ENCODE data around the gene NPC1. TPM values are rescaled to one million over a fixed set of nuclear protein-coding genes. Genes with fewer than 3 reads are reported as not detected.
"Not testable (repeated sequence)": the region's sequence is repeated elsewhere in the genome, so short reads cannot be mapped to it uniquely, and the experiment has no call there.

The NPC1 gene
- total RNA-seq, 2 experiments from 2014 or later: 34.6 to 35.0 TPM

DNA sequence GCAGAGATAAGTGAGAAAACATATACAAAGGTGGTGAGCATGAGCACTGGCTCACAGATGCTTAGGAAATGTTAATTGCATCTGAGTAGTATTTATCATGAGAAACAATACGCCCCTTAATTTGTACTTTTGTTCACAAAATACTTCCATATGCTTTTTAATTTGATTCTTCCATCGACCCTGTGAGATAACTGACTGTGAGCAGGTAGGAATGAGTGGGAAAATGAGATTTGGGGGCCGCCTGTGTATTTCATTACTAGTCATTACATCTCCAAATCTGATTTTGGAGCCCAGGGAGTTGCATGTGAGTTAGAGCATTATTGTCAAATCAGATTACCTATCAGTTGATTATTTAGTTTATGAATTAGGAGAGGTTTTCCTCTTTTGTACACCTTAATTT is 36.7 kb upstream of the NPC1 start:
- no peaks in the 10 kb centered on the region for H3K9me3 Mint-ChIP-seq (ENCODE audit: insufficient read depth)
- no peak for ATAC-seq
- POLR2A ChIA-PET: no interaction called here

DNA sequence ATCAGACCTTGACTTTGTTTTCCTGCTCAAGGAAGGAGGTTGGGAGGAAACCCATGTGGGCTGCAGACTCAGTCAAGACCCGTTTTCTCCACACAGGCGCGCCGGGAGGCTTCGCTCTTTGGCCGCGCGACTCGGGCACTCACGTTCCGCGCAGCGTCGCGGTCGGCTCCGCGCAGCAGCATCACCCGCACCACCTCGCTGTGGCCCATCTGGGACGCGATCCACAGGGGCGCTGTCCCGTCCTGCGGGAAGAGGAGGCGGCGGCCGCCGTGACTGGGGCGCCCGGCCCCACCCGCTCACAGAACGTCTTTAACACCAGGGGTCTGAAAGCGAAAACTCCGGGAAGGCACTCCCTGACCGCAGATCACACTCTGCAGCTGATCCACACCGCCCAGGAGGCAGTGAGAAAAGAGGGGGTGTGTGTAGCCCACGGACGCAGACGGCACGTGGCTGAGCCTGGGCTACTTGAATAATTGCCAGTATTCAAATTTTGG is 33.1 kb upstream of the NPC1 start:
- no peaks in the 10 kb centered on the region for H3K9me3 Mint-ChIP-seq (ENCODE audit: insufficient read depth)
- peak overlapping the region; percentile 38 for H3K4me3 Mint-ChIP-seq
- DNase-seq (no peak), ATAC-seq (peak; percentile 63)
- no peaks in the 10 kb centered on the region for H3K36me3 Mint-ChIP-seq (ENCODE audit: low read depth)
- POLR2A ChIA-PET: no interaction called here
- H3K27ac Mint-ChIP-seq: no peak overlapping the region
- CTCF ChIA-PET: interaction anchor here (3.8 kb wide), 1 partner anchor 84 kb away, joined by 22 read pairs; no protein-coding TSS in a partner anchor
- H3K4me1 Mint-ChIP-seq (ENCODE audit: low read depth): peaks cover 10% of the 10 kb centered on the region
- peaks cover 52% of the 10 kb centered on the region for H3K27me3 Mint-ChIP-seq (ENCODE audit: low read depth)

More for the DNA sequence above, 36.7 kb upstream of the NPC1 start:
- Mint-ChIP-seq H3K27ac (no peak overlapping the region), H3K4me3 (no peak overlapping the region), H3K36me3 (ENCODE audit: low read depth) (no peaks in the 10 kb centered on the region), H3K27me3 (ENCODE audit: low read depth) (peaks cover 44% of the 10 kb centered on the region), H3K4me1 (ENCODE audit: low read depth) (peaks cover 12% of the 10 kb centered on the region)
- no peak for DNase-seq
- CTCF ChIA-PET: interaction anchor here (1.2 to 3.8 kb wide), 5 partner anchors 10 to 188 kb away, joined by 4 to 23 read pairs (median 5); no protein-coding TSS in a partner anchor

DNA sequence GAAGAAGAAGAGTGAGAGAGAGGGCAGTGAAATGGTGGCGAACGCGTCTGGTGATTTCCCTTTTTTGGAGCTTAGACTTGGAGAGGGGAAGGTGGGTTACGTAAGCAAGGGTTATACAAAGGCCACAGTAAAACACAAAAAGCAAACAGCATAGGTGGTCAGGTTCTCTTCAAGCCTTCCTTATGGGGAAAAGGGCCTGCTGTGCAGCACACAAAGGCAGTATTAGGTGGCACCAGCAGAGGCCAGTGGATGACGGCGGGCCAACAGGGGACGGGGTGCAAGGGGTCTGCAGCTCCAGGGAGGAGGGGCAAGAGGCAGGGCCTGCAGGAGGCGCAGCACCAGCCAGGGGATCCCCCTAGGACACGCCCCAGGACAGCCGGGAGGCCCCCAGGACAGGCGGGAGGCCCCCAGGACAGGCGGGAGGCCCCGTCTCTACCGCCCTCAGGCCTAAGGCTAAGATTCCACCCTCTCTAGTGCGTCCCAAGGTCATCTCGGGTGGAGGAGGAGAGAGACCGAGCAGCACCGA is 32.6 kb upstream of the NPC1 start:
- CTCF ChIA-PET: interaction anchor here (1.0 to 1.1 kb wide), 2 partner anchors 27 to 120 kb away, joined by 3 to 5 read pairs; no protein-coding TSS in a partner anchor
- Mint-ChIP-seq H3K27me3 (ENCODE audit: low read depth) (peaks cover 51% of the 10 kb centered on the region), H3K9me3 (ENCODE audit: insufficient read depth) (no peaks in the 10 kb centered on the region), H3K4me3 (peak overlapping the region; percentile 38), H3K27ac (no peak overlapping the region), H3K4me1 (ENCODE audit: low read depth) (peaks cover 10% of the 10 kb centered on the region), H3K36me3 (ENCODE audit: low read depth) (no peaks in the 10 kb centered on the region)
- POLR2A ChIA-PET: interaction anchor here (0.9 kb wide), 1 partner anchor 12 kb away, joined by 3 read pairs; no protein-coding TSS in a partner anchor
- no peak for DNase-seq
- ATAC-seq: peak; percentile 18

- Mint-ChIP-seq H3K4me1 (ENCODE audit: low read depth) (peaks cover 10% of the 10 kb centered on the region), H3K27me3 (ENCODE audit: low read depth) (peaks cover 49% of the 10 kb centered on the region), H3K27ac (no peak overlapping the region), H3K9me3 (ENCODE audit: insufficient read depth) (no peaks in the 10 kb centered on the region), H3K4me3 (no peak overlapping the region), H3K36me3 (ENCODE audit: low read depth) (no peaks in the 10 kb centered on the region)
- DNase-seq (no peak), ATAC-seq (no peak)
- CTCF ChIA-PET: interaction anchor here (0.8 to 1.0 kb wide), 3 partner anchors 18 to 301 kb away, joined by 3 to 5 read pairs (median 4); no protein-coding TSS in a partner anchor
- POLR2A ChIA-PET: no interaction called here
These were observed 31.2 kb upstream of the NPC1 start for GRCh38 chr18:23617412-23618014.

DNA sequence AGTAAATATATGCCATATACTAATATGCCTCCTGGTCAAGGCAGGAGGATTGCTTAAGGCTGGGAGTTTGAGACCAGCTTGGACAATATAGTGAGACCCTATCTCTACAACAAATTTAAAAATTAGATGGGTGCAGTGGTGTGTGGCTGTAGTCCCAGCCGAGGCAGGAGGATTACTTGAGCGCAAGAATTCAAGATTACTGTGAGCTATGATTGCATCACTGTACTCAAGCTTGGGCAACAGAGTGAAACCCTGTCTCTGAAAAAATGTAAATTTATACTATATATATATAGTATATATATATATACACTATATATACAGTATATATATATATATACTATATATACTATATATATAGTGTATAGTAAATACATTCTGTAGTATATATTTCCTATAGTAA is 30.0 kb upstream of the NPC1 start:
- ChIA-PET POLR2A (no interaction called here), CTCF (interaction anchor here (1.1 kb wide), 1 partner anchor 86 kb away, joined by 3 read pairs; no protein-coding TSS in a partner anchor)
- Mint-ChIP-seq H3K4me1 (ENCODE audit: low read depth) (peaks cover 10% of the 10 kb centered on the region), H3K36me3 (ENCODE audit: low read depth) (no peaks in the 10 kb centered on the region), H3K4me3 (no peak overlapping the region), H3K27ac (no peak overlapping the region), H3K27me3 (ENCODE audit: low read depth) (peaks cover 42% of the 10 kb centered on the region), H3K9me3 (ENCODE audit: insufficient read depth) (no peaks in the 10 kb centered on the region)
- DNase-seq: no peak
- ATAC-seq: no peak

GRCh38 chr18:23614891-23615290 is 28.6 kb upstream of the NPC1 start:
- H3K36me3 Mint-ChIP-seq (ENCODE audit: low read depth): no peaks in the 10 kb centered on the region
- CTCF ChIA-PET: interaction anchor here (1.0 to 1.5 kb wide), 5 partner anchors 27 to 303 kb away, joined by 3 to 7 read pairs (median 3); no protein-coding TSS in a partner anchor
- DNase-seq (no peak), ATAC-seq (no peak)
- H3K9me3 Mint-ChIP-seq (ENCODE audit: insufficient read depth): no peaks in the 10 kb centered on the region
- no peak overlapping the region for H3K4me3 Mint-ChIP-seq
- H3K27ac Mint-ChIP-seq: no peak overlapping the region
- H3K27me3 Mint-ChIP-seq (ENCODE audit: low read depth): peaks cover 28% of the 10 kb centered on the region
- POLR2A ChIA-PET: no interaction called here
- peaks cover 8% of the 10 kb centered on the region for H3K4me1 Mint-ChIP-seq (ENCODE audit: low read depth)

DNA sequence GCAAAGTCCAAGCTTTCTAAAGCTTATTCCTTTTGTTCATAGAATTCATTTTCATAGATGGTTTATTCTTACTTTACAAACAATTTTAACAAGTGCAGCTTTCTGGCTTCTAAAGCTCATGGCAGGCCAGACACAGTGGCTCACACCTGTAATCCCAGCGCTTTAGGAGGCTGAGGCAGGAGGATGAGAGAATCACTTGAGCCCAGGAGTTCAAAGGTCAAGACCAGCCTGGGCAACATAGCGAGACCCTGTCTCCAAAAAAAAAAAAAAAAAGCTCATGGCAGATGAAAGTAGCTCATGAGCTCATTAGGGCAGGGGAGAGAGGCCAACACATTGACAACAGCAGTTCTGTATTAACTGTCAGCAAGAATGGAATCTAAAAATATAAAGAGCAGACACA is 28.1 kb upstream of the NPC1 start:
- DNase-seq: no peak
- Mint-ChIP-seq H3K36me3 (ENCODE audit: low read depth) (no peaks in the 10 kb centered on the region), H3K27ac (no peak overlapping the region), H3K4me3 (no peak overlapping the region), H3K9me3 (ENCODE audit: insufficient read depth) (no peaks in the 10 kb centered on the region), H3K4me1 (ENCODE audit: low read depth) (peaks cover 4% of the 10 kb centered on the region), H3K27me3 (ENCODE audit: low read depth) (peaks cover 24% of the 10 kb centered on the region)
- no peak for ATAC-seq
- POLR2A ChIA-PET: no interaction called here
- CTCF ChIA-PET: interaction anchor here (0.6 to 1.5 kb wide), 7 partner anchors 8 to 304 kb away, joined by 3 to 7 read pairs (median 3); no protein-coding TSS in a partner anchor

- H3K27me3 Mint-ChIP-seq (ENCODE audit: low read depth): peaks cover 17% of the 10 kb centered on the region
- not testable (repeated sequence) for H3K4me3 Mint-ChIP-seq; H3K4me1 Mint-ChIP-seq (ENCODE audit: low read depth); ATAC-seq; DNase-seq; H3K36me3 Mint-ChIP-seq (ENCODE audit: low read depth); H3K9me3 Mint-ChIP-seq (ENCODE audit: insufficient read depth); H3K27ac Mint-ChIP-seq
- CTCF ChIA-PET: interaction anchor here (0.8 to 1.5 kb wide), 4 partner anchors 9 to 97 kb away, joined by 3 to 4 read pairs (median 4); no protein-coding TSS in a partner anchor
- POLR2A ChIA-PET: interaction anchor here (0.7 kb wide), 1 partner anchor 731 kb away, joined by 3 read pairs; no protein-coding TSS in a partner anchor
These were observed 26.8 kb upstream of the NPC1 start for GRCh38 chr18:23613091-23613475.

DNA sequence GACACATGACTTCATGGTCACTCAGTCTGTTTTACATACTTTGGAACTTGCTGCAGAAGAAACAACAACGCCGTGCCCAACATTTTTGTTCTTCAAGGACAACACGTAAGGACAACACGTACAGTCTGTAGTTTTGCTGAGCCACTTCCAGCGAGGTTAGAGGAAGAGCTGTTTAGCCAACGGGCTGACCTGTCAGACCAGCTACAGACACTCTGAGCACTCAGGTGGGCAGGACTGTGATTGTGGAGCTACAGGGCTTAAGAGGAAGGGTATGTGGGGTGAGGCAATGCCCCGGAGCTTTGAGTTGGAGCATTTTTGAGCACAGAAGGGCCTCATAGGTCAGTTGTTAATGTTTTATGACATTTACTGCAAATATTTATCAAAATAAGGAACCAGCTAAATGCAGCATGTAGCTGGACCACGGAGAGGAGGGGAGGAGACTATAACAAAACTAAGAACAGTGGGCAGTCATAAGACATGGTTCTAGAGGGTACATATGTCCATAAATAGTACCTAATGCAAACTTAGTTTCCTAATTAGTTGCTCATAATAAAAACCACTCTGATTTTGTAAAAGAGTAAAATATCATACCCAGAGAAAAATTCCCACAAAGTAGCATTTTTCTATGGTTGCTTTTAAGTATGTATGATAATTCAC is 26.3 kb upstream of the NPC1 start:
- peaks cover 13% of the 10 kb centered on the region for H3K27me3 Mint-ChIP-seq (ENCODE audit: low read depth)
- H3K27ac Mint-ChIP-seq: no peak overlapping the region
- no peaks in the 10 kb centered on the region for H3K36me3 Mint-ChIP-seq (ENCODE audit: low read depth)
- no peak for ATAC-seq
- no peak for DNase-seq
- no peaks in the 10 kb centered on the region for H3K9me3 Mint-ChIP-seq (ENCODE audit: insufficient read depth)
- H3K4me3 Mint-ChIP-seq: no peak overlapping the region
- CTCF ChIA-PET: interaction anchor here (0.8 to 1.5 kb wide), 4 partner anchors 9 to 96 kb away, joined by 3 to 4 read pairs (median 4); no protein-coding TSS in a partner anchor
- POLR2A ChIA-PET: interaction anchor here (0.7 kb wide), 1 partner anchor 730 kb away, joined by 3 read pairs; no protein-coding TSS in a partner anchor
- H3K4me1 Mint-ChIP-seq (ENCODE audit: low read depth): no peaks in the 10 kb centered on the region

DNA sequence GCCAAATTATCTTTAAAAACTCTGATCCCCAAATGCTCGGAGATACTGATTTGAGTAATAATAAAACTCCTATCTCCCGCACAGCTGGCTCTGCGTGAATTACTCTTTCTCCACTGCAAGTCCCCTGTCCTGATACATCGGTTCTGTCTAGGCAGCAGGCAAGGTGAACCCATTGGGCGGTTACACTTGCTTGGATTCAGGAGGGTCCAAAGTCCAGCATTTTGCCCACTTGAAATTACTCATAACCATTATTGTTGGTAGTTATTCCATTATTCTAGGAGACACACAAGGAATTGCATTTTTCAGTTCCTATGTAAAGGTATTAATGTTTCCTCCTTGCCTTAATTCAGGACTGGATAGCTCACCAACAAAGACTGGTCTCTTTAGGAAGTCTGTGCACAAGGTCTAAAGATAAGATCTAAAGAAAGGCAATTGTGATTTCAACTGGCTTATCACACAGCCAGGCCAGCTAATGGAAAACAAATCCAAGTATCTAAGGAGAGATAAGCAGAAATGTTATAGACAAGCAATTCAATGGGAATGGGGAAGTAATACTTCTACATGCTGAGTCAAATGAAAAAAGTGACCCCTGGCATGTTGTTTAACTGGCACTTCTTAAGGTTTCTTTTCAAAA is 23.2 kb upstream of the NPC1 start:
- no peaks in the 10 kb centered on the region for H3K9me3 Mint-ChIP-seq (ENCODE audit: insufficient read depth)
- H3K4me1 Mint-ChIP-seq (ENCODE audit: low read depth): no peaks in the 10 kb centered on the region
- peaks cover 9% of the 10 kb centered on the region for H3K27me3 Mint-ChIP-seq (ENCODE audit: low read depth)
- H3K27ac Mint-ChIP-seq: no peak overlapping the region
- ATAC-seq (no peak), DNase-seq (no peak)
- CTCF ChIA-PET: no interaction called here
- H3K4me3 Mint-ChIP-seq: no peak overlapping the region
- no peaks in the 10 kb centered on the region for H3K36me3 Mint-ChIP-seq (ENCODE audit: low read depth)
- POLR2A ChIA-PET: no interaction called here

GRCh38 chr18:23608211-23608610 is 21.9 kb upstream of the NPC1 start:
- ChIA-PET CTCF (interaction anchor here (0.8 kb wide), 1 partner anchor 14 kb away, joined by 3 read pairs; no protein-coding TSS in a partner anchor), POLR2A (no interaction called here)
- ATAC-seq (no peak), DNase-seq (no peak)
- Mint-ChIP-seq H3K36me3 (ENCODE audit: low read depth) (no peaks in the 10 kb centered on the region), H3K4me3 (no peak overlapping the region), H3K4me1 (ENCODE audit: low read depth) (no peaks in the 10 kb centered on the region), H3K27me3 (ENCODE audit: low read depth) (peaks cover 9% of the 10 kb centered on the region), H3K27ac (no peak overlapping the region), H3K9me3 (ENCODE audit: insufficient read depth) (no peaks in the 10 kb centered on the region)
